ENCODE measurements around the gene SLC6A16.
"Not testable (repeated sequence)": the region's sequence is repeated elsewhere in the genome, so short reads cannot be mapped to it uniquely, and the experiment has no call there.

The SLC6A16 gene

GRCh38 chr19:49335071-49335783 lies 10.2 kb upstream of the SLC6A16 start, which contains the start of gene CD37:
Gene CD37, plus strand, starts transcription at chr19:49335406. Its CDS starts 135 bp downstream, at chr19:49335541.
- DNase-seq, result no peak
- no peak within 1 kb of the TSS for H4K8ac ChIP-seq (ENCODE audit: low read length)
- H3K4ac ChIP-seq (ENCODE audit: low read depth in 1 of 2, low read length in 2 of 2), result no peak within 1 kb of the TSS
- H2AFZ ChIP-seq (ENCODE audit: low read depth, low read length), result no peak within 1 kb of the TSS
- no peak within 1 kb of the TSS for H3K18ac ChIP-seq (ENCODE audit: low read depth in 1 of 2, low read length in 2 of 2)
- no peak within 1 kb of the TSS for H2BK5ac ChIP-seq (ENCODE audit: low read depth, low read length, poor library complexity, severe bottlenecking)
- H3K9ac ChIP-seq (ENCODE audit: low read length), result no peak within 1 kb of the TSS
- H2AK5ac ChIP-seq (ENCODE audit: low read length, severe bottlenecking), result no peak within 1 kb of the TSS
- H3K27ac ChIP-seq (ENCODE audit: low read length, poor library complexity, severe bottlenecking), result no peak within 1 kb of the TSS
- no peak within 1 kb of the TSS for H3K4me3 ChIP-seq (ENCODE audit: insufficient read depth in 1 of 2, low read depth in 1 of 2, low read length in 2 of 2)
- H3K23ac ChIP-seq (ENCODE audit: low read length in 2 of 2), result no peak within 1 kb of the TSS
- H3K14ac ChIP-seq (ENCODE audit: low read length in 2 of 2), result no peak within 1 kb of the TSS
- no peak within 1 kb of the TSS for H2BK120ac ChIP-seq (ENCODE audit: low read depth, low read length)
- H3K4me1 ChIP-seq (ENCODE audit: control insufficient read depth, insufficient read depth, low read depth, low read length), result peaks cover 12% of the 10 kb centered on the region
- WGBS, result 85% methylated on average over 13 of the region's 13 CpGs
- no peak within 1 kb of the TSS for H4K91ac ChIP-seq (ENCODE audit: low read length)
- H3K9me3 ChIP-seq (ENCODE audit: control insufficient read depth, low read length), result no peaks in the 10 kb centered on the region
- no peak within 1 kb of the TSS for H3K4me2 ChIP-seq (ENCODE audit: low read length, poor library complexity, severe bottlenecking)
- H2BK12ac ChIP-seq (ENCODE audit: low read length in 2 of 2), result no peak within 1 kb of the TSS
- H3K79me1 ChIP-seq (replicated peaks; ENCODE audit: low read length, poor library complexity, severe bottlenecking), result peaks cover 15% of the 10 kb centered on the region
- H2BK15ac ChIP-seq (ENCODE audit: low read depth, poor library complexity, severe bottlenecking), result no peak within 1 kb of the TSS
- H3K27me3 ChIP-seq (ENCODE audit: control insufficient read depth in 1 of 2, insufficient read depth in 1 of 2, low read length in 2 of 2), result peaks cover 0 to 13% of the 10 kb centered on the region in 2 experiments
- peaks cover 0 to 53% of the 10 kb centered on the region in 2 experiments for H3K36me3 ChIP-seq (ENCODE audit: control insufficient read depth in 1 of 2, insufficient read depth in 2 of 2, low read depth in 1 of 2, low read length in 2 of 2)

- H3K9ac ChIP-seq (ENCODE audit: low read length), result no peak overlapping the region
- no peak overlapping the region for H3K14ac ChIP-seq (ENCODE audit: low read length in 2 of 2)
- no peak overlapping the region for H3K27ac ChIP-seq (ENCODE audit: low read length, poor library complexity, severe bottlenecking)
- peaks cover 0 to 11% of the 10 kb centered on the region in 2 experiments for H3K27me3 ChIP-seq (ENCODE audit: control insufficient read depth in 1 of 2, insufficient read depth in 1 of 2, low read length in 2 of 2)
- no peak overlapping the region for H3K18ac ChIP-seq (ENCODE audit: low read depth in 1 of 2, low read length in 2 of 2)
- H3K23ac ChIP-seq (ENCODE audit: low read length in 2 of 2), result no peak overlapping the region
- H3K9me3 ChIP-seq (ENCODE audit: control insufficient read depth, low read length), result no peaks in the 10 kb centered on the region
- H3K79me1 ChIP-seq (replicated peaks; ENCODE audit: low read length, poor library complexity, severe bottlenecking), result peaks cover 8% of the 10 kb centered on the region
- H3K4me3 ChIP-seq (ENCODE audit: insufficient read depth in 1 of 2, low read depth in 1 of 2, low read length in 2 of 2), result no peak overlapping the region
- H2AFZ ChIP-seq (ENCODE audit: low read depth, low read length), result no peak overlapping the region
- no peak for DNase-seq
- H3K4me1 ChIP-seq (ENCODE audit: control insufficient read depth, insufficient read depth, low read depth, low read length), result peaks cover 12% of the 10 kb centered on the region
- no peak overlapping the region for H4K91ac ChIP-seq (ENCODE audit: low read length)
- peak overlapping the region; percentile 20 for H4K8ac ChIP-seq (ENCODE audit: low read length)
- peaks cover 0 to 39% of the 10 kb centered on the region in 2 experiments for H3K36me3 ChIP-seq (ENCODE audit: control insufficient read depth in 1 of 2, insufficient read depth in 2 of 2, low read depth in 1 of 2, low read length in 2 of 2)
- 80% methylated on average over 8 of the region's 8 CpGs for WGBS
- no peak overlapping the region for H2AK5ac ChIP-seq (ENCODE audit: low read length, severe bottlenecking)
- H3K4ac ChIP-seq (ENCODE audit: low read depth in 1 of 2, low read length in 2 of 2), result no peak overlapping the region
- no peak overlapping the region for H3K4me2 ChIP-seq (ENCODE audit: low read length, poor library complexity, severe bottlenecking)
- no peak overlapping the region for H2BK12ac ChIP-seq (ENCODE audit: low read length in 2 of 2)
- no peak overlapping the region for H2BK15ac ChIP-seq (ENCODE audit: low read depth, poor library complexity, severe bottlenecking)
- H2BK120ac ChIP-seq (ENCODE audit: low read depth, low read length), result no peak overlapping the region
- no peak overlapping the region for H2BK5ac ChIP-seq (ENCODE audit: low read depth, low read length, poor library complexity, severe bottlenecking)
Measured at GRCh38 chr19:49333811-49334288, 8.9 kb upstream of the SLC6A16 start.

- Histone ChIP-seq H3K23ac (ENCODE audit: low read length in 2 of 2) (no peak overlapping the region), H2AK5ac (ENCODE audit: low read length, severe bottlenecking) (no peak overlapping the region), H2BK120ac (ENCODE audit: low read depth, low read length) (no peak overlapping the region), H2BK5ac (ENCODE audit: low read depth, low read length, poor library complexity, severe bottlenecking) (peak overlapping the region; percentile 12), H3K9me3 (ENCODE audit: control insufficient read depth, low read length) (no peaks in the 10 kb centered on the region), H4K91ac (ENCODE audit: low read length) (no peak overlapping the region), H3K4ac (ENCODE audit: low read depth in 1 of 2, low read length in 2 of 2) (no peak overlapping the region), H3K27ac (ENCODE audit: low read length, poor library complexity, severe bottlenecking) (peak overlapping the region; percentile 18), H2BK12ac (ENCODE audit: low read length in 2 of 2) (no peak overlapping the region), H2BK15ac (ENCODE audit: low read depth, poor library complexity, severe bottlenecking) (no peak overlapping the region), H3K4me2 (ENCODE audit: low read length, poor library complexity, severe bottlenecking) (no peak overlapping the region), H3K4me1 (ENCODE audit: control insufficient read depth, insufficient read depth, low read depth, low read length) (peaks cover 12% of the 10 kb centered on the region), H3K79me1 (replicated peaks; ENCODE audit: low read length, poor library complexity, severe bottlenecking) (peaks cover 5% of the 10 kb centered on the region), H3K36me3 (ENCODE audit: control insufficient read depth in 1 of 2, insufficient read depth in 2 of 2, low read depth in 1 of 2, low read length in 2 of 2) (peaks cover 0 to 35% of the 10 kb centered on the region in 2 experiments), H3K18ac (ENCODE audit: low read depth in 1 of 2, low read length in 2 of 2) (no peak overlapping the region), H3K4me3 (ENCODE audit: insufficient read depth in 1 of 2, low read depth in 1 of 2, low read length in 2 of 2) (no peak overlapping the region), H3K9ac (ENCODE audit: low read length) (no peak overlapping the region), H3K27me3 (ENCODE audit: control insufficient read depth in 1 of 2, insufficient read depth in 1 of 2, low read length in 2 of 2) (peaks cover 0 to 7% of the 10 kb centered on the region in 2 experiments), H4K8ac (ENCODE audit: low read length) (no peak overlapping the region), H3K14ac (ENCODE audit: low read length in 2 of 2) (no peak overlapping the region), H2AFZ (ENCODE audit: low read depth, low read length) (no peak overlapping the region)
- 94% methylated on average over 2 of the region's 3 CpGs for WGBS
- peak; percentile 35 for DNase-seq
Measured at GRCh38 chr19:49333418-49333805, 8.4 kb upstream of the SLC6A16 start.

GRCh38 chr19:49332691-49333417 lies 7.9 kb upstream of the SLC6A16 start:
- H3K27ac ChIP-seq (ENCODE audit: low read length, poor library complexity, severe bottlenecking); H3K9ac ChIP-seq (ENCODE audit: low read length); H3K79me1 ChIP-seq (replicated peaks; ENCODE audit: low read length, poor library complexity, severe bottlenecking); H2BK15ac ChIP-seq (ENCODE audit: low read depth, poor library complexity, severe bottlenecking); DNase-seq; H2AK5ac ChIP-seq (ENCODE audit: low read length, severe bottlenecking); H3K23ac ChIP-seq (ENCODE audit: low read length in 2 of 2); H3K27me3 ChIP-seq (ENCODE audit: control insufficient read depth in 1 of 2, insufficient read depth in 1 of 2, low read length in 2 of 2); H4K8ac ChIP-seq (ENCODE audit: low read length); H4K91ac ChIP-seq (ENCODE audit: low read length); H3K4me2 ChIP-seq (ENCODE audit: low read length, poor library complexity, severe bottlenecking); H2BK120ac ChIP-seq (ENCODE audit: low read depth, low read length); H2BK12ac ChIP-seq (ENCODE audit: low read length in 2 of 2); H3K18ac ChIP-seq (ENCODE audit: low read depth in 1 of 2, low read length in 2 of 2); H3K9me3 ChIP-seq (ENCODE audit: control insufficient read depth, low read length); H3K14ac ChIP-seq (ENCODE audit: low read length in 2 of 2); H2BK5ac ChIP-seq (ENCODE audit: low read depth, low read length, poor library complexity, severe bottlenecking); H3K4me3 ChIP-seq (ENCODE audit: insufficient read depth in 1 of 2, low read depth in 1 of 2, low read length in 2 of 2); H3K4ac ChIP-seq (ENCODE audit: low read depth in 1 of 2, low read length in 2 of 2); H2AFZ ChIP-seq (ENCODE audit: low read depth, low read length): not testable (repeated sequence)
- Histone ChIP-seq H3K36me3 (ENCODE audit: control insufficient read depth in 1 of 2, insufficient read depth in 2 of 2, low read depth in 1 of 2, low read length in 2 of 2) (peaks cover 0 to 29% of the 10 kb centered on the region in 2 experiments), H3K4me1 (ENCODE audit: control insufficient read depth, insufficient read depth, low read depth, low read length) (peaks cover 12% of the 10 kb centered on the region)
- WGBS, result 92% methylated on average over 12 of the region's 13 CpGs
